GM12878 (cell line): Measurements from ENCODE around the gene GRIA4.

Experiments
- HDAC2 ChIP-seq: fragments of 200-600 bp; sonication (generic); IDR thresholded peaks from 2 replicates; pipeline ENCODE4 v1.6.1; 2017
- TF ChIP-seq, protein P1 (sequence below): fragments of 450-650 bp; formaldehyde crosslinking; IDR thresholded peaks from 2 replicates; pipeline ENCODE4 v1.4.0; 2020; ENCODE audit warnings: mild to moderate bottlenecking, moderate library complexity

DNA sequence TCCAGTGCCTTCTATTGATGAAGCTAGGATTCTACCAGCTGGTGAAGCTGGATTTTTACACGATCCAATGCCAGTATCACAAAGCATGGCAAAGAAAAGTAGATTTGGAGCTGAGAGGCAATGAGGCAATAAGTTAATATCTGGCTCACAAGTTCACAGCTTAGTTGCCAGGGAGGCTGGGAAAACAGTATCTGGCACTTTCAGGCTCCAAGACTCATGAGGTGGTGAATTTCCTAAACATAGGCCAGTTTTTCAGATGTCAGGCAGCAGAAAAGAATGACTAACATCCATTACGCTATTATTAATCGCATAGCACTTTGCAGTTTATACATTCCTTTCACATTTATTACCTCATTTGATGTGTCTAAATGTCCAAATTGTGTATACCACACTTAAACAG, 122.7 kb downstream of the GRIA4 start:
- no peak for TF ChIP-seq HDAC2
- TF ChIP-seq, protein P1, sequence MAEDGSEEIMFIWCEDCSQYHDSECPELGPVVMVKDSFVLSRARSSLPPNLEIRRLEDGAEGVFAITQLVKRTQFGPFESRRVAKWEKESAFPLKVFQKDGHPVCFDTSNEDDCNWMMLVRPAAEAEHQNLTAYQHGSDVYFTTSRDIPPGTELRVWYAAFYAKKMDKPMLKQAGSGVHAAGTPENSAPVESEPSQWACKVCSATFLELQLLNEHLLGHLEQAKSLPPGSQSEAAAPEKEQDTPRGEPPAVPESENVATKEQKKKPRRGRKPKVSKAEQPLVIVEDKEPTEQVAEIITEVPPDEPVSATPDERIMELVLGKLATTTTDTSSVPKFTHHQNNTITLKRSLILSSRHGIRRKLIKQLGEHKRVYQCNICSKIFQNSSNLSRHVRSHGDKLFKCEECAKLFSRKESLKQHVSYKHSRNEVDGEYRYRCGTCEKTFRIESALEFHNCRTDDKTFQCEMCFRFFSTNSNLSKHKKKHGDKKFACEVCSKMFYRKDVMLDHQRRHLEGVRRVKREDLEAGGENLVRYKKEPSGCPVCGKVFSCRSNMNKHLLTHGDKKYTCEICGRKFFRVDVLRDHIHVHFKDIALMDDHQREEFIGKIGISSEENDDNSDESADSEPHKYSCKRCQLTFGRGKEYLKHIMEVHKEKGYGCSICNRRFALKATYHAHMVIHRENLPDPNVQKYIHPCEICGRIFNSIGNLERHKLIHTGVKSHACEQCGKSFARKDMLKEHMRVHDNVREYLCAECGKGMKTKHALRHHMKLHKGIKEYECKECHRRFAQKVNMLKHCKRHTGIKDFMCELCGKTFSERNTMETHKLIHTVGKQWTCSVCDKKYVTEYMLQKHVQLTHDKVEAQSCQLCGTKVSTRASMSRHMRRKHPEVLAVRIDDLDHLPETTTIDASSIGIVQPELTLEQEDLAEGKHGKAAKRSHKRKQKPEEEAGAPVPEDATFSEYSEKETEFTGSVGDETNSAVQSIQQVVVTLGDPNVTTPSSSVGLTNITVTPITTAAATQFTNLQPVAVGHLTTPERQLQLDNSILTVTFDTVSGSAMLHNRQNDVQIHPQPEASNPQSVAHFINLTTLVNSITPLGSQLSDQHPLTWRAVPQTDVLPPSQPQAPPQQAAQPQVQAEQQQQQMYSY (CRISPR knock-in tag), result no peak
